HG03095 (cell line): ENCODE data around the gene LAT.

Experiments used
- ATAC-seq: cut with Tn5 transposase; IDR thresholded peaks from one replicate; pipeline ENCODE4 v1.9.1; 2021; ENCODE audit warnings: moderate library complexity; ENCODE audit not compliant: unreplicated experiment

LAT gene

DNA sequence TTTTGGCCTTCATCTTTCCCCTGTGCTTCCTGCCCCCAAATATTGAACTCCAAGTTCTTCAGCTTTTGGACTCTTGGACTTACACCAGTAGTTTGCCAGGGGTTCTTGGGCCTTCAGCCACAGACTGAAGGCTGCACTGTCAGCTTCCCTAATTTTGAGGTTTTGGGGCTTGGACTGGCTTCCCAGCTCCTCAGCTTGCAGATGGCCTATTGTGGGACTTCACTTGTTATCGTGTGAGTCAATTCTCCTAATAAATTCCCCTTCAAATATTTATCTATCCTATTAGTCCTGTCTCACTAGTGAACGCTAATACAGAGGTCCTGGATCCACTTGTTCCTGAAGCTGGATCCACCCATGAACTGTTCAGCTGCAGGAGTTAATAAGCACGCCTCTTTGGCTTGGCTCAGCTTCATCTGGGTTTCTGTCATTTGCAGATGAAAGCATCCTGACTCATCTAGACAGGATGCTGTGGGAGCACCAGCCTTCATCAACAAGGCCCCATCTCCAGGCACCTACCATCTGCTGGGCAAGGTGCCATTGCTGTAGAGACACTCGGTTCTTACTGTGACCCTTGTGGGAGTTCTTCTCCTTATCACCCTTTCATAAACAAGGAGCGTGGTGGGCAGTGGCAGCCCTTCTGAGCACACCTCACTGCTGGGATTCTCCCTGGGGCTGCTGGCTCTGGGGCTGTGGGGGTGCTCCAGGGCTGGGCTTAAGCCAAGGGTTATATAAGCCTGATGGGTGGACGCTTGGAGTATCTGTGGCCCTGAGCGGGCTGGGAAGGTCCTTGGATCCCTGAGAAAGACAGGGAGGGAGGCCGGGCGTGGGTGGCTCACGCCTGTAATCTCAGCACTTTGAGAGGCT is 23.1 kb downstream of the LAT start:
- no peak for ATAC-seq

DNA sequence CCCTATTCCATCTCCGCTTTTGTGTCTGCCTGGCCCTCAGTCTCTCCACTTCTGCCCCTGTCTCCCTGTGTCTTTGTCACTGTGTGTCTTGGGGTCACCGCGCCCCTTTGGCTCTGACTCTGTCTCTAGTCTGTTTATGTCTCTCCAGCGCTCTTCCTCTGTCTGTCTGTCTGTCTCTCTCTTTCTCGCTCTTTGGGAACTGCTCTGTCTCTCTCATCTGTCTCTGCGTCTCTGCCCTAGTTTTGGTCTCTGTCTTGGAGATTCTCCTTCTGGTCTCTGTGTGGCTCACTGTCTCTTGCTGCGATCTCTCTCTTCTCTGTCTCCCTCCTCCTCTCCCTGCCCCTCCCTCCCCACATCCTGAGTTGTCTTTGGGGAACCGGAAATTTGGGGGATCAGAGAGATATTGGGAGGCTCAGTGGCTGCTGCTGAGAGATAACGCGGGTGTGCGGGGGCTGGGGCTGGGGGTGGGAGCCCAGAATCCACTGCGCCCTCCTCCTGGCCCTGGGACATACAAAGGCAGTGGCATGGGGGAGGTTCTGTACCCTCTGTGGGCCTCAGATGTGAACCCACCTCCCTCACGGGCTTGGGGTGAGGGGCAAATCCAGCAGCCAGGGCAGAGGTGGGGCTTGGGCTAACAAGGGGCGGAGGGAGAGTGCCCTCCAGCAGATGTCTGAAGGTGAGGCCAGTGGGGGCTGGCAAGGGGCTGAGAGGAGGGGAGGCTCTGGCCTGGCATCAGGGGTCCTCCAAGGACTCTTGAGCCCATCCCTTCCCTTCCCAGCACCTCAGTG is 24.4 kb downstream of the LAT start:
- ATAC-seq: no peak

DNA sequence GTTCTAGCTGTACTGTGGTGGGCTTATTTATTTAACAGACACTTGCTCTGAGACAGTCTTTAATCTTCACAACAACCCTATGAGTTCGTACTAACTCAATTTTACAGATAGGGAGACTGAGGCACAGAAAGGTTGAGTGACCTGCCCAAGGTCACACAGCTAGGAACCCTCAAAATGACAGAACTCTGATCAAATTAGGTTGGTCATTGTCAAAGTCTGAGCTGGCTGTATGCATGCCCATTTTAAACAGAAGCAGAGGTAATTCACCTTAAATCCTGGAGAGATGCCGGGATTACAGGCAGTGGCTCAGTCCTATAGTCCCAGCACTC is 24.9 kb downstream of the LAT start:
- ATAC-seq: no peak

- ATAC-seq: no peak
Measured at GRCh38 chr16:29011112-29011511, 26.3 kb downstream of the LAT start.

DNA sequence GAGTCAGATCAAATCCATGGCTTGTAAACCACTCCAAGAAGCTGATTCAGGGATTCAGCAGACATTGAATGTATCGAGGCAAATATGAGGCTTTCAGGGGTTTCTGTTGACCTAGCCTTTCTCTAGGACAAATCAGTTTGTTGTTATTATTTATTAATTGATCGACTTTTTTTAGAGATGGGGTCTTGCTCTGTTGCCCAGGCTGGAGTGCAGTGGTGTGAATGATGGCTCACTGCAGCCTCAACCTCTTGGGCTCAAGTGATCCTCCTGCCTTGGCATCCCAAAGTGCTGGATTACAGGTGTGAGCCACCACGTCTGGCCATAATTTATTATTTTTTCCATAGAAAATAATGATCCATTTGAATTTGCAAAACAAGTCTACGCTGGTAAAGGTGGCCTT is 27.0 kb downstream of the LAT start:
- no peak for ATAC-seq

- no peak for ATAC-seq
Measured at GRCh38 chr16:29012913-29013553, 28.2 kb downstream of the LAT start.

- no peak for ATAC-seq
Measured at GRCh38 chr16:29014561-29015069, 29.8 kb downstream of the LAT start.

DNA sequence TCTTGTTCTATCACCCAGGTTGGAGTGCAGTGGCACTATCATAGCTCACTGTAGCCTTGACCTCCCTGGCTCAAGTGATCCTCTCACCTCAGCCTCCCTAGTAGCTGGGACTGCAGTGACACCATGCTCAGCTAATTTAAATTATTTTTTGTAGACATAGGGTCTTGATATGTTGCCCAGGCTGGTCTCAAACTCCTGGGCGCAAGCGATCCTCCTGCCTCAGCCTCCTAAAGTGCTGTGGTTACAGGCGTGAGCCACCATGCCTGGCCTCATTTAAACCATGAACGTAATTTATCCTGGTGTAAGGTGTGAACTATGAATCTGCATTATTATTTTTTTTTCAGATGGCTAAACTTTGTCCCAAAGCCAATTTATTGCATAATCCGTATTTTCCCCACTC is 37.3 kb downstream of the LAT start:
- ATAC-seq: no peak

GRCh38 chr16:29023279-29024277 is 38.7 kb downstream of the LAT start:
- no peak for ATAC-seq

DNA sequence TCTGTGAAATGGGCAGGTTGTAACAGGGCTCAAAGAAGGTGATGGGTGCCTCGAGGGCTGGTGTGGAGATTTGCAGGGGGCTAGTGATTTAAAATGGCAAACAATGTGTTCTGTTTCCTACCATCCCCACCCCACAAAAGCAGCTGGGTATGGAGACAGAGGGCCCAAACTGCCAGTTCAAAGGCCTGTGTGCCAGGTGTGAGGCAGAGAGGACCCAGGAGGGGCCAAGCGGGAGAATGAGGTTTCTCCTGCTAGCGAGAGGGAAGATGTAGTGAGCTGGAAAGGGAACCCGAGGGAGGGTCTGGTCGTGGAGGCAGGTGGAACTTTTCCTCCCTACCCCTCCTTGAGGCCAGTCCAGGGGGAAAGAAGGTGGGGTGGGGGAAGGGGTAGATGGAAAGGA is 39.4 kb downstream of the LAT start:
- no peak for ATAC-seq

DNA sequence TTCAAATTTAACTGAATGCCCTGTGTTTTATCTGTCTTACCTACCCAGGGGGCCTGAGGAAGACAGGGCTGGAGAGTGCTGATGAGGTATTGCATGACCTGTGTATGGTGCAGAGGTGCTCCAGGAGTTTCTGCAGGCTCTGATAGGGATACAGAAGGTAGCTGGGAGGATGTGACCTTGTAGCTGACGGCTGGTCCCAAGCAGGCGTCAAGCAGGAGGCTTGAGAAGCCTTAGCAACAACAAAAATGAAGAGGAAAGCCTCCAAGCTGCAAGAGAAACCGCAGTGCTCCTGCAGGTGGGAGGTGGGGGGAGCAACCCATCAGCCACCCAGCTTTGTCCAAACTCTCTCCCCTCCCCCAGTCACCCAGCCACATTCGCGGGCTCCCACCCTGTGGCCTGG is 40.4 kb downstream of the LAT start:
- ATAC-seq: no peak

GRCh38 chr16:29025735-29026134 is 40.9 kb downstream of the LAT start:
- ATAC-seq: no peak

GRCh38 chr16:29028457-29029167 is 43.8 kb downstream of the LAT start:
- no peak for ATAC-seq

GRCh38 chr16:29029168-29029994 is 44.5 kb downstream of the LAT start:
- ATAC-seq: no peak

GRCh38 chr16:29030086-29030840 is 45.4 kb downstream of the LAT start:
- no peak for ATAC-seq
